H9 (cell line): Measurements from ENCODE around the gene C19orf44. TPM values are rescaled to one million over a fixed set of nuclear protein-coding genes. Genes with fewer than 3 reads are reported as not detected.

Experiments
- DNase-seq: peaks from one replicate; pipeline ENCODE4 v3.0.0-alpha.2; 2017
- H2AFZ ChIP-seq: one replicate; pipeline ENCODE4 v1.6.1; 2013; ENCODE audit warnings: mild to moderate bottlenecking, low read length, control low read depth, moderate library complexity
- H2AK5ac ChIP-seq: 2 replicates; pipeline ENCODE4 v1.6.1; 2013; ENCODE audit warnings: low read length, control low read depth, mixed read lengths; ENCODE audit not compliant: insufficient read length
- H2BK120ac ChIP-seq: one replicate; pipeline ENCODE4 v1.6.1; 2013; ENCODE audit warnings: low read depth, mild to moderate bottlenecking, low read length, control low read depth, inconsistent platforms; ENCODE audit not compliant: poor library complexity, severe bottlenecking
- H2BK12ac ChIP-seq: 2 replicates; pipeline ENCODE4 v1.6.1; 2013; ENCODE audit warnings: low read length, control low read depth, mixed read lengths, low read depth; ENCODE audit not compliant: insufficient read length
- H2BK15ac ChIP-seq: 2 replicates; pipeline ENCODE4 v1.6.1; 2013; ENCODE audit warnings: low read depth, low read length, control low read depth
- H2BK20ac ChIP-seq: one replicate; pipeline ENCODE4 v1.6.1; 2013; ENCODE audit warnings: low read depth, mild to moderate bottlenecking, low read length, control low read depth, inconsistent platforms; ENCODE audit not compliant: poor library complexity, severe bottlenecking
- H2BK5ac ChIP-seq: 2 replicates; pipeline ENCODE4 v1.6.1; 2013; ENCODE audit warnings: low read length, control low read depth, mixed read lengths; ENCODE audit not compliant: insufficient read length
- H3K14ac ChIP-seq: 2 replicates; pipeline ENCODE4 v1.6.1; 2013; ENCODE audit warnings: low read length, control low read depth; ENCODE audit not compliant: insufficient read depth
- H3K18ac ChIP-seq: 2 replicates; pipeline ENCODE4 v1.6.1; 2013; ENCODE audit warnings: low read depth, mild to moderate bottlenecking, mixed read lengths, low read length, control low read depth; ENCODE audit not compliant: insufficient read length
- H3K23ac ChIP-seq: 2 replicates; pipeline ENCODE4 v1.6.1; 2013; ENCODE audit warnings: low read length, control low read depth, mixed read lengths, low read depth; ENCODE audit not compliant: insufficient read length
- H3K23me2 ChIP-seq: 2 replicates; pipeline ENCODE4 v1.6.1; 2013; ENCODE audit warnings: low read depth, mild to moderate bottlenecking, mixed read lengths, low read length, control low read depth; ENCODE audit not compliant: insufficient read length, poor library complexity, severe bottlenecking
- H3K27ac ChIP-seq: 2 replicates; pipeline ENCODE4 v1.5.1; 2013; ENCODE audit warnings: low read length, control low read depth, mixed read lengths, low read depth; ENCODE audit not compliant: insufficient read length
- H3K27me3 ChIP-seq: 2 replicates; pipeline ENCODE4 v1.6.1; 2013; ENCODE audit warnings: low read length, control low read depth, inconsistent platforms; ENCODE audit not compliant: insufficient read depth
- H3K4ac ChIP-seq: 2 replicates; pipeline ENCODE4 v1.6.1; 2013; ENCODE audit warnings: low read depth, mild to moderate bottlenecking, control low read depth, inconsistent platforms, low read length, moderate library complexity
- H3K4me1 ChIP-seq: 2 replicates; pipeline ENCODE4 v1.6.1; 2013; ENCODE audit warnings: low read length, control low read depth, inconsistent platforms; ENCODE audit not compliant: insufficient read depth
- H3K4me2 ChIP-seq: 2 replicates; pipeline ENCODE4 v1.6.1; 2013; ENCODE audit warnings: low read length, control low read depth, mixed read lengths; ENCODE audit not compliant: insufficient read length, insufficient read depth
- H3K56ac ChIP-seq: 2 replicates; pipeline ENCODE4 v1.6.1; 2013; ENCODE audit warnings: low read depth, mild to moderate bottlenecking, mixed read lengths, low read length, control low read depth; ENCODE audit not compliant: insufficient read length
- H3K79me1 ChIP-seq: 2 replicates; pipeline ENCODE4 v1.6.1; 2013; ENCODE audit warnings: low read depth, mild to moderate bottlenecking, moderate library complexity, low read length, control low read depth, inconsistent platforms; ENCODE audit not compliant: insufficient read depth, poor library complexity, severe bottlenecking
- H3K79me2 ChIP-seq: 2 replicates; pipeline ENCODE4 v1.6.1; 2013; ENCODE audit warnings: low read length, control low read depth, inconsistent platforms; ENCODE audit not compliant: insufficient read depth
- H3K9ac ChIP-seq: 2 replicates; pipeline ENCODE4 v1.6.1; 2013; ENCODE audit warnings: low read length, control low read depth, mixed read lengths; ENCODE audit not compliant: insufficient read length; ENCODE audit errors: extremely low read depth
- H3K9me3 ChIP-seq: one replicate; pipeline ENCODE4 v1.6.1; 2013; ENCODE audit warnings: low read depth, low read length, inconsistent platforms; ENCODE audit not compliant: control insufficient read depth
- H3T11ph ChIP-seq: one replicate; pipeline ENCODE4 v1.6.1; 2013; ENCODE audit warnings: mild to moderate bottlenecking, low read length, control low read depth, inconsistent platforms
- H4K20me1 ChIP-seq: one replicate; pipeline ENCODE4 v1.6.1; 2013; ENCODE audit not compliant: control insufficient read depth, insufficient read length, insufficient read depth
- H4K5ac ChIP-seq: 2 replicates; pipeline ENCODE4 v1.6.1; 2013; ENCODE audit warnings: low read depth, mild to moderate bottlenecking, mixed read lengths, low read length, control low read depth; ENCODE audit not compliant: insufficient read length
- H4K8ac ChIP-seq: replicated peaks from 2 replicates; pipeline ENCODE4 v1.6.1; 2013; ENCODE audit warnings: low read length, control low read depth, mixed read lengths, low read depth; ENCODE audit not compliant: insufficient read length
- H4K91ac ChIP-seq: 2 replicates; pipeline ENCODE4 v1.6.1; 2013; ENCODE audit warnings: low read depth, mild to moderate bottlenecking, moderate library complexity, mixed read lengths, low read length, control low read depth; ENCODE audit not compliant: insufficient read length
- H3K27ac Mint-ChIP-seq, 3 experiments: 2 replicates in 2 of 3; 3 replicates in 1 of 3; pipeline ENCODE4 v1.8.0; 2020 to 2021; ENCODE audit warnings: mixed read lengths in 3 of 3, mild to moderate bottlenecking in 1 of 3, moderate library complexity in 1 of 3
- H3K27me3 Mint-ChIP-seq: 2 replicates; pipeline ENCODE4 v1.8.0; 2021; ENCODE audit warnings: low read depth, mild to moderate bottlenecking, moderate library complexity, mixed read lengths
- H3K36me3 Mint-ChIP-seq, 3 experiments: 2 replicates in 2 of 3; 3 replicates in 1 of 3; pipeline ENCODE4 v1.8.0; 2020 to 2021; ENCODE audit warnings: low read depth in 3 of 3, mixed read lengths in 3 of 3; ENCODE audit not compliant: insufficient read depth in 1 of 3
- H3K4me1 Mint-ChIP-seq, 2 experiments: 2 replicates each; pipeline ENCODE4 v1.8.0; 2020; ENCODE audit warnings: mixed read lengths in 2 of 2
- H3K4me3 Mint-ChIP-seq, 2 experiments: 2 replicates in 1 of 2; 3 replicates in 1 of 2; pipeline ENCODE4 v1.8.0; 2020 to 2021; ENCODE audit warnings: mild to moderate bottlenecking in 2 of 2, mixed read lengths in 2 of 2, moderate library complexity in 1 of 2
- H3K9me3 Mint-ChIP-seq, 2 experiments: 2 replicates in 1 of 2; 3 replicates in 1 of 2; pipeline ENCODE4 v1.8.0; 2020; ENCODE audit warnings: mild to moderate bottlenecking in 2 of 2, mixed read lengths in 2 of 2, moderate library complexity in 1 of 2
- CTCF ChIP-seq: fragments of 200-600 bp; sonication (generic); conservative IDR thresholded peaks from 3 replicates; pipeline ENCODE4 v1.8.0; 2021; ENCODE audit warnings: antibody characterized with exemption, mild to moderate bottlenecking
- WGBS: extraction: QIAGEN DNeasy Blood & Tissue Kit; methylation state at CpG from one replicate; pipeline ENCODE4 v1.1.7; 2013; ENCODE audit warnings: missing lambda C conversion rate, low lambda C conversion rate, mixed read lengths; ENCODE audit not compliant: insufficient read length; ENCODE audit errors: extremely low coverage; 5-methylcytosine and 5-hydroxymethylcytosine counted together
- total RNA-seq: library from RNA; stranded (reverse); gene quantifications from 2 replicates; pipeline ENCODE4 v1.2.1, GENCODE V29; 2021

The C19orf44 gene
- total RNA-seq, 1 experiment from 2014 or later: 6.4 TPM

GRCh38 chr19:16566161-16566560, 70.0 kb downstream of the C19orf44 start:
- H3K9me3 ChIP-seq: no peaks in the 10 kb centered on the region
- H3K27me3 Mint-ChIP-seq: no peaks in the 10 kb centered on the region
- H3K27ac ChIP-seq: no peak overlapping the region
- no peak overlapping the region for H3K4me3 Mint-ChIP-seq
- no peak overlapping the region for H4K5ac ChIP-seq
- H2BK20ac ChIP-seq: no peak overlapping the region
- H3K36me3 Mint-ChIP-seq: peaks cover 21 to 75% (median 64%) of the 10 kb centered on the region in 3 experiments; a peak in 6 of 7 replicates
- H3K4ac ChIP-seq: no peak overlapping the region
- no peak overlapping the region for H2AK5ac ChIP-seq
- H4K91ac ChIP-seq: no peak overlapping the region
- H3K4me1 ChIP-seq: no peaks in the 10 kb centered on the region
- H3K9me3 Mint-ChIP-seq: no peaks in the 10 kb centered on the region
- H3K4me1 Mint-ChIP-seq: peaks cover 0 to 2% of the 10 kb centered on the region in 2 experiments; a peak in 3 of 4 replicates
- no peak overlapping the region for H2BK120ac ChIP-seq
- no peak overlapping the region for H4K8ac ChIP-seq
- H2BK12ac ChIP-seq: no peak overlapping the region
- peaks cover 2% of the 10 kb centered on the region for H3K79me1 ChIP-seq
- no peak for DNase-seq
- no peak overlapping the region for H2BK15ac ChIP-seq
- H3K79me2 ChIP-seq: no peaks in the 10 kb centered on the region; the same call in 1 of the 2 replicates
- no peaks in the 10 kb centered on the region for H3K27me3 ChIP-seq
- H4K20me1 ChIP-seq: no peaks in the 10 kb centered on the region
- no CpG with 5 or more reads among the region's 10 CpGs for WGBS
- no peak overlapping the region for H3K23ac ChIP-seq
- H3T11ph ChIP-seq: no peak overlapping the region
- no peak overlapping the region for H3K27ac Mint-ChIP-seq
- H3K56ac ChIP-seq: no peak overlapping the region
- no peaks in the 10 kb centered on the region for H3K23me2 ChIP-seq
- no peak overlapping the region for H3K18ac ChIP-seq
- no peak overlapping the region for H2AFZ ChIP-seq
- no peak overlapping the region for H3K9ac ChIP-seq
- no peak overlapping the region for H2BK5ac ChIP-seq
- TF ChIP-seq CTCF: no peak
- no peak overlapping the region for H3K14ac ChIP-seq
- H3K4me2 ChIP-seq: no peak overlapping the region
